Amygdala (tissue), 56 donors: ENCODE measurements around the gene TNS1.

Experiments
- DNase-seq, 56 donors: peaks; one replicate each; lab custom pipeline; 2025; lab: John Stamatoyannopoulos, UW

TNS1 gene

GRCh38 chr2:217775920-217776503 lies 226.8 kb downstream of the TNS1 start:
- DNase-seq: no peak

DNA sequence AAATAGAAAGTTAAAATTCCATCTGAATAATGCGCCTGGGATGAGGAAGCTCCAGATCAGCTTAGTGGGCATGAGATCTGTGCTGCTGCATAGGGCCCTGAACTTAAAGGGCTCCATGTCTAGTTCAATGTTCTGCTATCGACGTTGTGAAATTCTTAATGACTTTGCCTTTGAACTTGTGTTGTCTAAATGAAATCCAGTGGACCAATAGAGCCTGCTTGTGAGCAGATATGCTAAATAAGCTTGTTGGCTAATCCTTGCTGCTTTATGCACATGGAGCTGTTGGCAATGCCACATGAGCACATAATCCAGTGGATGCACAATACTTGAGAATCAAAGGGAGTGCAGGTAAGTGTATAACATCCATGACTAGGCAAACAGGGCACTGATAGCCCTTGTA lies 228.6 kb downstream of the TNS1 start:
- DNase-seq: no peak

GRCh38 chr2:217773539-217773938 lies 229.3 kb downstream of the TNS1 start:
- DNase-seq: no peak

DNA sequence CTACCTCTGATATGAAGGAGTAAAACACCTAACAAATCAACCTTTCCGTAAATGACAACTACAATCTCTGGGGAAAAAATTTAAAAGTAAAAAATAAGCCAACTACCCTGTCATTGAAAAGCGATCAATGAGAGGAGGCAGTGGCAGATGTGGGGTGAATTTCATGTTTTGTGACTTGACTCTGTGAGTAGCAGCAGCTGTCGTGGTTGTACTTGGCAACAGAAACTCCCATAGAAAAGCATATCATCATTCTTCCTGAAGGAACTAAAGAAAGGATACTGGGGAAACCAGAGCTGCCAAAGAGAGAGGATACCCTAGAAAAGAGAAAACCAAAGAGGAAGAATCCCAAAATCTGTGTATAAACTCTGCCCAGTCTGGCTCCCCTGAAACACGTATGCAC lies 236.4 kb downstream of the TNS1 start:
- DNase-seq: no peak

DNA sequence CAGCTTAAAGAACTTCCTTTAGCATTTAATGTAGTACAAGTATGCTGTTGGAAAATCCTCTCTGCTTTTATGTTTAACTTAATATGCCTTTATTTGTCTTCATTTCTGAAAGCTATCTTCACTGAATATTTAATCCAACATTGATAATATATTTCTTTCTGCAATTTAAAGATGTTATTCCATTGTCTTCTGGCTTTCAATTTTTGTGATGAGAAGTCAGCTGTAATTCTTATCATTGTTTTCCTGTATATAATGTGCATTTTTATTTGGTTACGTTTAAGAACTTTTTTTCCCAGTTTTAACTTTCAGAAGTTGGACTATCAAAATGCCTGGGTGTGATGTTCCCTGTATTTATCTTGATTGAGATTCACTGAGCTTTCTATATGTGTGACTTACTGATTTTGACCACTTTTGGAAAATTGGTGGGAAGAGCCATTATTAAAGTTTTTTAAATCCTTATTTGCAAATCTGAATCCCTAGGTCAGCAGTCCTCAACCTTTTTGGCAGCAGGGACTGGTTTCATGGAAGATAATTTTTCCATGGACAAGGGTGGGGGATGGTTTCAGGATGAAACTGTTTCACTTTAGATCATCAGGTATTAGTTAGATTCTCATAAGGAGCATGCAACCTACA lies 241.0 kb downstream of the TNS1 start:
- DNase-seq: no peak

GRCh38 chr2:217759991-217760390 lies 242.8 kb downstream of the TNS1 start:
- no peak for DNase-seq

GRCh38 chr2:217757108-217757463 lies 245.7 kb downstream of the TNS1 start:
- no peak for DNase-seq

GRCh38 chr2:217756375-217757107 lies 246.3 kb downstream of the TNS1 start:
- DNase-seq: peak in 53 of 56 donors; percentile 17 to 89 (median 63)

DNA sequence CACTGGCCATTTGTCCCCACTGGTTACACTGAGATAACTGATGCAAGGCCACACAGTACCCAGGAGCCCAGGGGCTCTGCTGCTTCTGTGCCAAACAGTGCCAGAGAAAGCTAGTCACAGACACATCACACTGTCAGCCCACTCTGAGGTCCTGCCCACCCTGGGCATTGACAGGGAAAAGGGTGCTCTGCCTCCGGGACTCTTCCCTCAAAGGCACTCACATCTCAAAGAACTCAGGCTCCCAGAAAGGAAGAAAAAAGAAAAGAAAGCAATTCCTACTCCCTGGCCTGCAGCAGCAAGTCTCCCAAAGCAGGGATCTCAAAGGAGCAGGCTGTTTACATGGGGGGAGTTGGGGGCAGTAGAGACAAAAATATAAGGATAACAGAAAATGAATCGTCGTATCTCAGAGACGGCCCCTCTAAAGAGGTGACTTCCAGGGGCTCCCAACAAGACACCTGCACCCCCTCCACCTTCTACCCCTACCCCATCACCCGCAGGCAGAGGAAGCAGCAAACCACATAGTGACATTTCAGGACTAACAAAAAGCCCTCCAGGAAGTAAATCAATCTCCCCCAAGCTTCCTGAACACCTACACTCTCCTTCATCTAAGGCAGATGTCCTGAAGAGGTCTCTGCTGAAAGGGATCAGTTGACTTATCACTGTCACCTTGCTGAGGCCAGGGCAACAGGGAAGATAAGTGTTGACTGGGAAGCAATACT lies 247.6 kb downstream of the TNS1 start:
- DNase-seq: no peak

DNA sequence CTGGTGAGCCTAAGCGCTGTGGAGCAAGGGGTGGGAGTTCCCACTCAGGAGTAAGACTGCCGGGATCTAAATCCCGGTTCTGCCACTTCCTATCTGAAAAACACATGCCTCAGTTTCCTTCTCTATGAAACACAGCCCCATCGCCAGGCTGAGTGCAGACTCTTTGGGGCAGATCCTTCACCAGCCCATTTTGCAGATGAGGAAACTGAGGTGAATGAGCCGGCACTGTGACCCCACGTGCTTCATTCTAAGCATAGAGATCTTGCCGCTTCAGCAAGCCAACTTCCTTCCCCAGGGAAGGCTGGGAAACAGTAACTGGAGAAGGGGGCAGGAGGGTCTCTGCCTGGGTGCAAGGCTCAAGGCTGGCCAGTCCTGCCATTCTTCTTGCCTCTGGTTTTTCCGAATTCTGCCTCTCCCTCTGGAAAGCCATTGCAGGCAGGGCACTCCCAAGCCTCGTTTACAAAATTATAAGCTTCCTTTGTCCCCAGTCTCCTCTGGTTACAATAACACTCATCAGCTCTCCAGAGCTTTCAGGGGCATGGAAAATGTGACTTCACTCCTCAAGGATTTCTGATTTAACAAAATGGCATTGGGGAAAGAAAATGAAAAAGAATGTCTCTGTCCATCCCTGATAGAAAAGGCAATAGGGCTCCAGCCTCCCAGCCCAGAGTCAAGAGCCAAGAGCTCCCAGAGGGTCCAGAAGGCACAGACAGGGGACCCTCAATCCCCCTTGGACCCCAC lies 249.2 kb downstream of the TNS1 start:
- no peak for DNase-seq

GRCh38 chr2:217752714-217753459 lies 249.9 kb downstream of the TNS1 start:
- no peak for DNase-seq

DNA sequence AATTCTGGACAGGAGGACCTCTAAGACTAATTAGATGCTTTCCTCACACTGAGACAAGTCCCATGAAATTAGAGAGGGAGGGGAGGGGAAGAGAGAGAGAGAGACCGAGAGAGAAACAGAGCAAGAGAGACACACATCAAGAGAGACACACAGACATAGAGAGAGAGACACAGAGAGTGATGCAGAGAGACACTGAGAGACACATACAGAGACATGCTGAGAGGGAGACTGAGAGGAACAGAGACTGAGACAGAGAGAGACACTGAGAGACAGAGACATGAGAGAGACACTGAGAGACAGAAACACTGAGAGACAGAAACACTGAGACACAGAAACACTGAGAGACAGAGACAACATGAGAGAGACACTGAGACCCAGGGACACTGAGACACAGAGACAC lies 250.8 kb downstream of the TNS1 start:
- no peak for DNase-seq

DNA sequence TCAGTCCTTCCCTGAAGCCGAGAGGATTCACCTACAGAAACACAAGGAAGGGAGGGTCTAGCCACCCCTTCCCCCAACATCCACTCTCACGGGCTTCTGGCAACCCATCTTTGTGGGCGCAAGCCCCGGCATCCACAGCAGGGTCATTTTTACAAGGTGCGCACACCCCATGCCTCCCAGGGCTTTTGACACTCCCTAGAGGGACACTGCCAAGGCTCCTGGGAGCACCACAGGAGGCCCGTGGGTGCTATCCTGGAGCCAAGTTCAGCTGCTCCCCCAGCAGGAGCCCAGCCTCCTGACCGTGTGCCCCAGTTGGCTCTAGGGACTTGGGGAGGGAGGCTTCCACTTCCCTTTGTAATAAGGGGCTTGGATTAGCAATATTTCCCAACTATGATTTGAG lies 251.6 kb downstream of the TNS1 start:
- DNase-seq: no peak
